ENCODE data around the gene DENND1B.

DNA sequence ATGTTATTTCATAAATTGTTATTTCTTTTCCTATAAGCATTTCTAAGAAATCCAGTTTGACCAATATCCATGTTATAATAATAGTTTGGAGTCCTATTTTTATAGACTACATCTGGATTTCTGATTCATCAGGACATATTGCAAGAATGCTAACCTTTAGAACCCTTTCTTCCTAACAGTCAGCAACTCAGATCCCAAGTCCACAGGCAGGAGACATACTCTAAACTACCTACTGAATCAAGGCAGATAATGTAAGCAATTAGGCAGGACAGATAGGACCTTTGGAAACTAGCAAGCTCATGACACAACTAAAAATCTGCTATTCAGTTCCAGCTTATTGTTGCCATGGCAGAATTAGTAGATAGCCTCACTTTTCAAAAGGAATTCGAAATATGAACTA is 104.1 kb downstream of the DENND1B start:
- TF ChIP-seq, protein P1, sequence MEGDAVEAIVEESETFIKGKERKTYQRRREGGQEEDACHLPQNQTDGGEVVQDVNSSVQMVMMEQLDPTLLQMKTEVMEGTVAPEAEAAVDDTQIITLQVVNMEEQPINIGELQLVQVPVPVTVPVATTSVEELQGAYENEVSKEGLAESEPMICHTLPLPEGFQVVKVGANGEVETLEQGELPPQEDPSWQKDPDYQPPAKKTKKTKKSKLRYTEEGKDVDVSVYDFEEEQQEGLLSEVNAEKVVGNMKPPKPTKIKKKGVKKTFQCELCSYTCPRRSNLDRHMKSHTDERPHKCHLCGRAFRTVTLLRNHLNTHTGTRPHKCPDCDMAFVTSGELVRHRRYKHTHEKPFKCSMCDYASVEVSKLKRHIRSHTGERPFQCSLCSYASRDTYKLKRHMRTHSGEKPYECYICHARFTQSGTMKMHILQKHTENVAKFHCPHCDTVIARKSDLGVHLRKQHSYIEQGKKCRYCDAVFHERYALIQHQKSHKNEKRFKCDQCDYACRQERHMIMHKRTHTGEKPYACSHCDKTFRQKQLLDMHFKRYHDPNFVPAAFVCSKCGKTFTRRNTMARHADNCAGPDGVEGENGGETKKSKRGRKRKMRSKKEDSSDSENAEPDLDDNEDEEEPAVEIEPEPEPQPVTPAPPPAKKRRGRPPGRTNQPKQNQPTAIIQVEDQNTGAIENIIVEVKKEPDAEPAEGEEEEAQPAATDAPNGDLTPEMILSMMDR (IDR thresholded peaks at IDR 0.05; ENCODE audit: poor library complexity, severe bottlenecking), result no peak
- TF ChIP-seq TAF1 (IDR thresholded peaks at IDR 0.05; ENCODE audit: low read depth) (no peak), EZH2 (IDR thresholded peaks at IDR 0.05; ENCODE audit: borderline replicate concordance, insufficient read depth, low read length, poor library complexity, severe bottlenecking) (no peak), RAD21 (conservative IDR thresholded peaks at IDR 0.05) (no peak), POLR2AphosphoS5 (IDR thresholded peaks at IDR 0.05) (no peak)

All from neural cell (in vitro differentiated cells).